SK-N-SH (cell line): ENCODE measurements around the gene KIAA0513. TPM values are rescaled to one million over a fixed set of nuclear protein-coding genes. Genes with fewer than 3 reads are reported as not detected.

Source experiments
- CTCF ChIA-PET: fragments of 300-600, 350-600 bp; formaldehyde crosslinking; extraction: SDS; loops from one replicate; lab custom pipeline; 2021; lab: Yijun Ruan, JAX
- POLR2A ChIA-PET: fragments of 350-600 bp; sonication (Branson Sonifier 250); formaldehyde crosslinking; extraction: SDS; loops from one replicate; lab custom pipeline; 2020; ENCODE audit warnings: antibody characterized with exemption, inconsistent platforms; lab: Yijun Ruan, JAX
- DNase-seq: peaks from one replicate; pipeline ENCODE4 v3.0.0; 2012
- H2AFZ ChIP-seq: fragments of 200-600 bp; sonication (generic); 2 replicates; pipeline ENCODE4 v1.8.1; 2016; ENCODE audit warnings: antibody characterized with exemption, mild to moderate bottlenecking, low read depth
- H3F3A ChIP-seq: fragments of 200-600 bp; sonication (generic); replicated peaks from 2 replicates; pipeline ENCODE3; 2016; ENCODE audit warnings: antibody characterized with exemption, mild to moderate bottlenecking; ENCODE audit not compliant: insufficient read depth
- H3K27ac ChIP-seq, 2 experiments: fragments of 200-500 bp in 1 of 2; fragments of 200-600 bp in 1 of 2; sonication (Bioruptor generic) in 1 of 2; sonication (generic), shearing (Covaris generic) in 1 of 2; 2 replicates each; pipeline versions ENCODE4 v1.5.1 to v1.6.1; 2014 to 2016; ENCODE audit warnings: low read depth in 2 of 2, inconsistent platforms in 1 of 2, low read length in 1 of 2, mild to moderate bottlenecking in 1 of 2, mixed read lengths in 1 of 2
- H3K27me3 ChIP-seq: fragments of 200-600 bp; sonication (generic), shearing (Covaris generic); 2 replicates; pipeline ENCODE4 v1.6.1; 2016; ENCODE audit warnings: mixed run types; ENCODE audit not compliant: insufficient read depth
- H3K36me3 ChIP-seq, 2 experiments: fragments of 200-500 bp in 1 of 2; fragments of 200-600 bp in 1 of 2; sonication (Bioruptor generic) in 1 of 2; sonication (generic) in 1 of 2; replicated peaks in 1 of 2; 2 replicates each; pipeline versions ENCODE3 to v1.5.1; 2014 to 2016; ENCODE audit warnings: low read length in 1 of 2, mild to moderate bottlenecking in 1 of 2; ENCODE audit not compliant: insufficient read depth in 2 of 2, control insufficient read depth in 1 of 2
- H3K4me1 ChIP-seq, 2 experiments: fragments of 200-500 bp in 1 of 2; fragments of 200-600 bp in 1 of 2; sonication (Bioruptor generic) in 1 of 2; sonication (generic), shearing (Covaris generic) in 1 of 2; 2 replicates each; pipeline versions ENCODE4 v1.5.1 to v1.6.1; 2014 to 2016; ENCODE audit warnings: low read depth in 1 of 2, low read length in 1 of 2, mixed run types in 1 of 2; ENCODE audit not compliant: insufficient read depth in 2 of 2, control insufficient read depth in 1 of 2
- H3K4me2 ChIP-seq: fragments of 200-600 bp; sonication (generic), shearing (Covaris generic); 2 replicates; pipeline ENCODE4 v1.6.1; 2017; ENCODE audit warnings: mixed run types
- H3K4me3 ChIP-seq, 2 experiments: fragments of 200-500 bp in 1 of 2; fragments of 200-600 bp in 1 of 2; sonication (Bioruptor generic) in 1 of 2; sonication (generic), shearing (Covaris generic) in 1 of 2; 2 replicates each; pipeline versions ENCODE4 v1.5.1 to v1.8.1; 2014 to 2016; ENCODE audit warnings: low read depth in 2 of 2, inconsistent platforms in 1 of 2, low read length in 1 of 2, mild to moderate bottlenecking in 1 of 2, mixed read lengths in 1 of 2, moderate library complexity in 1 of 2
- H3K79me2 ChIP-seq: fragments of 200-600 bp; sonication (generic); 2 replicates; pipeline ENCODE4 v1.8.1; 2017; ENCODE audit warnings: mild to moderate bottlenecking; ENCODE audit not compliant: insufficient read depth
- H3K9ac ChIP-seq: fragments of 200-600 bp; sonication (generic); 2 replicates; pipeline ENCODE4 v1.6.1; 2017; ENCODE audit warnings: mixed run types
- H3K9me2 ChIP-seq: fragments of 200-600 bp; sonication (generic); 2 replicates; pipeline ENCODE4 v1.6.1; 2017; ENCODE audit warnings: mixed run types
- H3K9me3 ChIP-seq: fragments of 200-600 bp; sonication (generic); 2 replicates; pipeline ENCODE4 v1.6.1; 2017; ENCODE audit warnings: mixed run types, mild to moderate bottlenecking, moderate library complexity
- H4K20me1 ChIP-seq: fragments of 200-600 bp; sonication (generic); 2 replicates; pipeline ENCODE4 v1.6.1; 2017; ENCODE audit warnings: mild to moderate bottlenecking, mixed run types; ENCODE audit not compliant: insufficient read depth
- CTCF ChIP-seq: fragments of 200-600 bp; sonication (generic); IDR thresholded peaks from 2 replicates; pipeline ENCODE4 v1.6.1; 2017; ENCODE audit warnings: antibody characterized with exemption, mild to moderate bottlenecking, moderate library complexity
- EZH2phosphoT487 ChIP-seq: fragments of 200-600 bp; sonication (generic); IDR thresholded peaks from 2 replicates; pipeline ENCODE4 v1.6.1; 2017; ENCODE audit warnings: low read depth, mixed run types, mild to moderate bottlenecking, antibody characterized with exemption, moderate library complexity, borderline replicate concordance
- FOXJ3 ChIP-seq: sonication (generic); formaldehyde crosslinking; IDR thresholded peaks from 2 replicates; pipeline ENCODE4 v1.5.1; 2020; ENCODE audit warnings: mild to moderate bottlenecking, missing genetic modification reagents
- GABPA ChIP-seq: IDR thresholded peaks from 2 replicates; pipeline ENCODE4 v1.4.0; 2012; ENCODE audit warnings: low read depth, mild to moderate bottlenecking
- GATA2 ChIP-seq: sonication (generic); formaldehyde crosslinking; IDR thresholded peaks from 2 replicates; pipeline ENCODE4 v1.5.0; 2020; ENCODE audit warnings: mild to moderate bottlenecking, missing genetic modification reagents
- JUND ChIP-seq: IDR thresholded peaks from 2 replicates; pipeline ENCODE4 v1.4.0; 2012
- MAX ChIP-seq: IDR thresholded peaks from 2 replicates; pipeline ENCODE4 v1.4.0; 2012; ENCODE audit warnings: low read depth
- NFIC ChIP-seq: IDR thresholded peaks from 2 replicates; pipeline ENCODE4 v1.4.0; 2012; ENCODE audit warnings: borderline replicate concordance
- POLR2AphosphoS5 ChIP-seq: IDR thresholded peaks from 2 replicates; pipeline ENCODE4 v1.6.1; 2012; ENCODE audit warnings: low read depth, low read length
- REST ChIP-seq: IDR thresholded peaks from 2 replicates; pipeline ENCODE4 v1.6.1; 2012; ENCODE audit warnings: mild to moderate bottlenecking, low read depth, low read length, moderate library complexity
- RFX5 ChIP-seq: IDR thresholded peaks from 2 replicates; pipeline ENCODE4 v1.6.1; 2012; ENCODE audit warnings: mild to moderate bottlenecking, improper control_type of control experiment, low read length
- RXRA ChIP-seq: IDR thresholded peaks from 2 replicates; pipeline ENCODE4 v1.4.0; 2012; ENCODE audit warnings: low read depth, mild to moderate bottlenecking, borderline replicate concordance
- TEAD4 ChIP-seq: IDR thresholded peaks from 2 replicates; pipeline ENCODE4 v1.4.0; 2012; ENCODE audit warnings: mild to moderate bottlenecking, borderline replicate concordance; ENCODE audit not compliant: insufficient read depth
- WGBS: methylation state at CpG from one replicate; pipeline ENCODE4 v1.1.6; 2017; ENCODE audit warnings: low lambda C conversion rate; 5-methylcytosine and 5-hydroxymethylcytosine counted together
- polyA plus RNA-seq, 3 experiments: library from polyadenylated mRNA; depleted of rRNA; stranded (reverse); fragments of >200 nt; gene quantifications; 2 replicates each; pipeline ENCODE4 v1.2.3, GENCODE V29; 2012

Gene KIAA0513
- polyA plus RNA-seq, 1 of the 3 experiments (the other 2 are of a cell fraction), result 6.5 TPM

GRCh38 chr16:85034591-85035433 lies 7.2 kb downstream of the KIAA0513 start (continued):
- no peak for TF ChIP-seq CTCF
- no peak for TF ChIP-seq GABPA
- no peak for TF ChIP-seq RFX5
- no peak for TF ChIP-seq TEAD4
- no peak for TF ChIP-seq GATA2 (CRISPR knock-in tag)
- TF ChIP-seq RXRA, result no peak
- TF ChIP-seq NFIC, result no peak
- TF ChIP-seq, all 33 proteins: peak for 0

- no peaks in the 10 kb centered on the region for H4K20me1 ChIP-seq
- ChIA-PET CTCF (no interaction called here), POLR2A (no interaction called here)
Observed at GRCh38 chr16:85036236-85037049, 8.8 kb downstream of the KIAA0513 start.

More at GRCh38 chr16:85036236-85037049, 8.8 kb downstream of the KIAA0513 start:
- peaks cover 16% of the 10 kb centered on the region for H3F3A ChIP-seq
- TF ChIP-seq FOXJ3 (CRISPR knock-in tag), result no peak
- TF ChIP-seq MAX, result no peak
- TF ChIP-seq JUND, result no peak
- no peak for TF ChIP-seq POLR2AphosphoS5
- TF ChIP-seq CTCF, result no peak
- TF ChIP-seq EZH2phosphoT487, result no peak
- peak; percentile 62; the same call in 1 of the 2 replicates for TF ChIP-seq REST
- WGBS, result 90% methylated on average over 15 of the region's 15 CpGs
- H3K9me3 ChIP-seq, result no peaks in the 10 kb centered on the region
- H3K36me3 ChIP-seq, result no peaks in the 10 kb centered on the region
- no peak overlapping the region for H3K9ac ChIP-seq
- no peak overlapping the region for H3K4me3 ChIP-seq
- DNase-seq, result no peak
- H2AFZ ChIP-seq, result no peak overlapping the region
- H3K79me2 ChIP-seq, result no peaks in the 10 kb centered on the region
- H3K4me1 ChIP-seq, result no peaks in the 10 kb centered on the region
- H3K27ac ChIP-seq, result peak overlapping the region in 1 of 2 experiments; percentile 64; a peak in 2 of 4 replicates
- H3K4me2 ChIP-seq, result no peak overlapping the region
- H3K27me3 ChIP-seq, result no peaks in the 10 kb centered on the region
- H3K9me2 ChIP-seq, result no peaks in the 10 kb centered on the region
